Gastroesophageal sphincter (tissue), 4 donors: ENCODE data around the gene ATAD3B. TPM values are rescaled to one million over a fixed set of nuclear protein-coding genes. Genes with fewer than 3 reads are reported as not detected.
A peak's percentile ranks its signal among the peaks of the same experiment; 100 is the strongest.

Experiments
- ATAC-seq: fragments of 150-250 bp; one replicate; pipeline ENCODE4 v1.9.1; 2016; ENCODE audit warnings: mild to moderate bottlenecking, moderate library complexity
- H3K27ac ChIP-seq, 4 donors: fragments of 200-600 bp; sonication (generic) in 3 of 4; 1 replicate in 3 of 4; 2 replicates in 1 of 4; pipeline ENCODE4 v1.5.1; 2016 to 2019
- H3K27me3 ChIP-seq: fragments of 200-600 bp; sonication (generic); one replicate; pipeline ENCODE4 v1.5.1; 2019
- H3K36me3 ChIP-seq, 2 donors: fragments of 200-600 bp; sonication (generic); one replicate each; pipeline ENCODE4 v1.5.1; 2019; ENCODE audit warnings: control low read depth in 1 of 2
- H3K4me1 ChIP-seq, 3 donors: fragments of 200-600 bp; sonication (generic); 1 replicate in 2 of 3; 2 replicates in 1 of 3; pipeline ENCODE4 v1.5.1; 2016 to 2019; ENCODE audit warnings: control low read depth in 2 of 3
- H3K4me3 ChIP-seq, 2 donors: fragments of 200-600 bp; sonication (generic); one replicate each; pipeline ENCODE4 v1.5.1; 2019; ENCODE audit warnings: mild to moderate bottlenecking in 1 of 2, moderate library complexity in 1 of 2
- H3K9me3 ChIP-seq, 3 donors: fragments of 200-600 bp; sonication (generic); one replicate each; pipeline ENCODE4 v1.5.1; 2017 to 2019; ENCODE audit warnings: control low read depth in 2 of 3
- CTCF ChIP-seq, 4 experiments: fragments of 200-600 bp in 2 of 4; fragments of 450-650 bp in 2 of 4; sonication (generic) in 1 of 4; IDR thresholded peaks; one replicate each; pipeline ENCODE4 v1.5.1; 2017 to 2019; ENCODE audit warnings: antibody characterized with exemption in 4 of 4, mild to moderate bottlenecking in 2 of 4, moderate library complexity in 2 of 4
- EP300 ChIP-seq: sonication (generic); formaldehyde crosslinking; IDR thresholded peaks from one replicate; pipeline ENCODE4 v1.6.1; 2017; ENCODE audit warnings: antibody characterized with exemption, mild to moderate bottlenecking
- POLR2A ChIP-seq, 2 donors: fragments of 450-650 bp; IDR thresholded peaks; one replicate each; pipeline ENCODE4 v1.6.1; 2017; ENCODE audit warnings: antibody characterized with exemption in 2 of 2, mild to moderate bottlenecking in 2 of 2, moderate library complexity in 1 of 2
- POLR2AphosphoS5 ChIP-seq: sonication (generic); formaldehyde crosslinking; IDR thresholded peaks from one replicate; pipeline ENCODE4 v1.6.1; 2017; ENCODE audit warnings: antibody characterized with exemption
- WGBS, 2 donors: methylation state at CpG; one replicate each; pipeline ENCODE4 v1.1.5; 2018; ENCODE audit warnings: low coverage in 1 of 2; 5-methylcytosine and 5-hydroxymethylcytosine counted together
- total RNA-seq, 4 donors: library from RNA; depleted of rRNA; stranded (reverse); fragments of >200 nt; gene quantifications; one replicate each; pipeline ENCODE4 v1.1.0, GENCODE V29; 2016

The ATAD3B gene
- total RNA-seq, 4 donors from 2014 or later, result 4.1 to 17.9 (median 12.1) TPM

DNA sequence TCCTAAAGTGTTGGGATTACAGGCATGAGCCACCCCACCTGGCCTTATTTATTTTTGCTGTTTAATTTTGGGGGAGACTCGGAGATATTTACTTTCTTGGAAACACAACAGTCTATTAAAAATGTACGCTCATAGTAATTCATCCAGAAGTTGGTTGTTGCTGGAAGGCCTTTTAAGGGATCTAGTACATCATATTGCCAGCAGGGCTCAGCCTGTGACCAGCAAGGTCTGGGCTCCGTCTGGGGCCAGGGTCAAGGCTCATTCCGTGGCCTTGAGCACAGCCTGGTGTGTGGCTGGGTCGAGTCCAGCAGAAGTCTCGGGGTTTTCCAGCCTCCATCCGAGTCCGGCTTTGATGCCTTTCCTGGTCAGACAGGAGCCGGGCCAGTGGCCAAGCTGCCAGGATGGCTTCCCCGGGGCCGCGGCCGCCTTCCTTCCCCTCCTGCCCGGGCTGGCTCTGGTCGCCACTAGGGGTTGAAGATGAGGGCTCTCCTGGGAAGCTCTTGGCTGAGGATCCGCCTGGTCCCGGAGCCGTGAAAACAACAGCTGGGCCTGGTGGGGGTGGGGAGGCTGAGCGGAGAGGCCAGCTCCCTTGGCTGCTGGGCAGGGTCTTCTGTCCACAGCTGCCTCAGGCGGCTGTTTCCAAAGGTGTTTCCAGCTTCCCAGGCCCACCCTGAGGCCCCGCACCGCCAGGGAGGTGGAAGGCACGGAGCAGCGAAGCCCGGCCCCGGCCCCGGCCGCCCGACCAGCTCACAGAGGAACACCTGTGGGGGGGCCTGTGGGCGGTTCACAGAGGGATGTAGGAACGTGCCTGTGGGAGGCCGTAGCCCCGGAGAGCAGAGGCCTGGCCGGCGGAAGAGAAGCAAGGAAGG, 41.2 kb upstream of the ATAD3B start:
- peak overlapping the region in 1 of 2 donors; percentile 32 for H3K4me3 ChIP-seq
- no peaks in the 10 kb centered on the region for H3K36me3 ChIP-seq
- no peaks in the 10 kb centered on the region for H3K9me3 ChIP-seq
- ATAC-seq, result peak; percentile 62
- peaks cover 0 to 94% (median 57%) of the 10 kb centered on the region in 3 donors for H3K4me1 ChIP-seq
- peak overlapping the region; percentile 79 to 97 (median 94) for H3K27ac ChIP-seq
- H3K27me3 ChIP-seq, result no peaks in the 10 kb centered on the region
- 6% methylated on average over 9 of the region's 35 CpGs; no CpG with 5 or more reads in 1 of the 2 donors for WGBS, 2 donors
- no peak for TF ChIP-seq EP300
- peak in 3 of 4 experiments; percentile 37 to 57 (median 45) for TF ChIP-seq CTCF (IDR thresholded peaks at IDR 0.05)
- TF ChIP-seq POLR2AphosphoS5, result peak; percentile 66

GRCh38 chr1:1430992-1431844, 40.3 kb upstream of the ATAD3B start:
- ATAC-seq, result no peak
- H3K4me1 ChIP-seq, result peaks cover 0 to 98% (median 61%) of the 10 kb centered on the region in 3 donors
- no CpG with 5 or more reads among the region's 18 CpGs for WGBS, 2 donors

GRCh38 chr1:1431845-1432273, 39.7 kb upstream of the ATAD3B start:
- Histone ChIP-seq H3K9me3 (no peaks in the 10 kb centered on the region), H3K4me3 (no peak overlapping the region), H3K36me3 (no peaks in the 10 kb centered on the region), H3K27me3 (no peaks in the 10 kb centered on the region), H3K27ac (peak overlapping the region; percentile 79 to 97 (median 94)), H3K4me1 (peaks cover 0 to 98% (median 66%) of the 10 kb centered on the region in 3 donors)
- WGBS, 2 donors, result no CpG with 5 or more reads among the region's 5 CpGs
- TF ChIP-seq CTCF (IDR thresholded peaks at IDR 0.05) (no peak), POLR2A (IDR thresholded peaks at IDR 0.05) (peak in 1 of 2 donors; percentile 9), POLR2AphosphoS5 (no peak), EP300 (no peak)
- ATAC-seq, result peak; percentile 21

More at GRCh38 chr1:1430992-1431844, 40.3 kb upstream of the ATAD3B start:
- Histone ChIP-seq H3K36me3 (no peaks in the 10 kb centered on the region), H3K27ac (peak overlapping the region; percentile 79 to 97 (median 94)), H3K27me3 (no peaks in the 10 kb centered on the region), H3K4me3 (peak overlapping the region in 1 of 2 donors; percentile 32), H3K9me3 (no peaks in the 10 kb centered on the region)
- TF ChIP-seq POLR2A (IDR thresholded peaks at IDR 0.05), result no peak
- no peak for TF ChIP-seq POLR2AphosphoS5
- no peak for TF ChIP-seq CTCF (IDR thresholded peaks at IDR 0.05)
- TF ChIP-seq EP300, result no peak

DNA sequence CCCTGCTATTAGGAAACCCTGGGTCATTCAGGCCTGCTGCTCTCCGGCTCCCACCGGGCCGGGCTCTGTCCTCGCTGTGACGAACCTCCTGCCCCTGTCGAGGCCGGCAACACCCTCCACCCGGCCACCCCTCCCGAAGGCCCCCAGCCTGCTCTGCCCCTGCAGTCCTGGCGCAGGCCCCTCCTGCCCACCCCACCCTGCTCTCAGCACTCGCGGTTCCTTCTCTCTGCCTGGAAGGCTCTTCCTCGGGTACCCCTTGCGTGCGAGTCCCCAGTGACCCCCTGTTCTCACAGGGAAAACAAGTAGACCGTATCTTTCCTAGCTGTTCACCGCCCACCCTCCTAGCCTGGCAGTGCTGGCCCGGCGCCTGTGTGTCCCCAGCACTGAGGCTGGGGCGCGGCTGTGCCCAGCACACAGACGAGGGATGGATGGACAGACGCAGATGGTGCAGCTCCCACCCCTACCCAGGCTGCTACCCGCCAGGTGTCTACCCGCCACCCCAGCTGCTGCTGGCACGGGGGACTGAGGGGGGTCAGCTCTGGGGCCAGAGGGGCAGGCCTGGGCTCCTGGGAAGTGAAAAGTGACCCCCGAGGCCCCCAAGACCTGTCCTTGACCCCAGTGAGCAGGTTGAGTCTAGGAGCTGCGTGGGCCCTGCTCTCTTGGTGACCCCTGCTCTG, 39.2 kb upstream of the ATAD3B start:
- Histone ChIP-seq H3K36me3 (no peaks in the 10 kb centered on the region), H3K27me3 (no peaks in the 10 kb centered on the region), H3K4me3 (peak overlapping the region in 1 of 2 donors; percentile 71), H3K27ac (peak overlapping the region; percentile 79 to 97 (median 94)), H3K9me3 (no peaks in the 10 kb centered on the region), H3K4me1 (peaks cover 0 to 98% (median 70%) of the 10 kb centered on the region in 3 donors)
- WGBS, 2 donors, result 46 to 67% methylated on average over 7 to 9 of the region's 28 CpGs
- no peak for ATAC-seq
- TF ChIP-seq POLR2A (IDR thresholded peaks at IDR 0.05), result no peak
- no peak for TF ChIP-seq CTCF (IDR thresholded peaks at IDR 0.05)
- TF ChIP-seq EP300, result no peak
- no peak for TF ChIP-seq POLR2AphosphoS5
